ENCODE data around the gene TWF2.

Gene TWF2

GRCh38 chr3:52222319-52223221 is 16.4 kb downstream of the TWF2 start:
- DNase-seq (ENCODE audit: low read depth in 2 of 2) = no peak

- DNase-seq (ENCODE audit: low read depth in 2 of 2) = no peak
Measured at GRCh38 chr3:52221563-52222318, 17.2 kb downstream of the TWF2 start.

- no peak for DNase-seq (ENCODE audit: low read depth in 2 of 2)
Measured at GRCh38 chr3:52221141-52221562, 17.8 kb downstream of the TWF2 start.

GRCh38 chr3:52220380-52221026 is 18.5 kb downstream of the TWF2 start:
- DNase-seq (ENCODE audit: low read depth in 2 of 2) = peak; percentile 89 to 92

GRCh38 chr3:52218937-52219650 is 19.9 kb downstream of the TWF2 start:
- DNase-seq (ENCODE audit: low read depth in 2 of 2) = no peak

GRCh38 chr3:52218454-52218853 is 20.5 kb downstream of the TWF2 start:
- no peak for DNase-seq (ENCODE audit: low read depth in 2 of 2)

GRCh38 chr3:52218026-52218425 is 20.9 kb downstream of the TWF2 start:
- DNase-seq (ENCODE audit: low read depth in 2 of 2) = no peak

GRCh38 chr3:52217409-52217805 is 21.6 kb downstream of the TWF2 start:
- no peak for DNase-seq (ENCODE audit: low read depth in 2 of 2)

GRCh38 chr3:52216585-52217408 is 22.2 kb downstream of the TWF2 start:
- peak in 1 of 2 donors; percentile 53 for DNase-seq (ENCODE audit: low read depth in 2 of 2)

- DNase-seq (ENCODE audit: low read depth in 2 of 2) = no peak
Measured at GRCh38 chr3:52215351-52215750, 23.6 kb downstream of the TWF2 start.

GRCh38 chr3:52213901-52214300 is 25.1 kb downstream of the TWF2 start:
- DNase-seq (ENCODE audit: low read depth in 2 of 2) = no peak

GRCh38 chr3:52213005-52213404 is 26.0 kb downstream of the TWF2 start:
- no peak for DNase-seq (ENCODE audit: low read depth in 2 of 2)

- no peak for DNase-seq (ENCODE audit: low read depth in 2 of 2)
Measured at GRCh38 chr3:52211268-52211891, 27.6 kb downstream of the TWF2 start.

GRCh38 chr3:52210550-52211046 is 28.4 kb downstream of the TWF2 start:
- DNase-seq (ENCODE audit: low read depth in 2 of 2) = no peak

GRCh38 chr3:52210037-52210436 is 28.9 kb downstream of the TWF2 start:
- DNase-seq (ENCODE audit: low read depth in 2 of 2) = no peak

- DNase-seq (ENCODE audit: low read depth in 2 of 2) = no peak
Measured at GRCh38 chr3:52208556-52208955, 30.4 kb downstream of the TWF2 start.

GRCh38 chr3:52205727-52206372 is 33.1 kb downstream of the TWF2 start:
- DNase-seq (ENCODE audit: low read depth in 2 of 2) = no peak

- DNase-seq (ENCODE audit: low read depth in 2 of 2) = no peak
Measured at GRCh38 chr3:52204337-52205073, 34.5 kb downstream of the TWF2 start.

- DNase-seq (ENCODE audit: low read depth in 2 of 2) = no peak
Measured at GRCh38 chr3:52203701-52204100, 35.3 kb downstream of the TWF2 start.

Data from stimulated activated CD4-positive, alpha-beta T cell treated with anti-CD3 and anti-CD28 coated beads, Interleukin-1b, Interleukin-23, amount 100 ng/mL, for 4 hours (primary cell).